Upper lobe of right lung (tissue), 1 donor: ENCODE measurements around the gene HELZ2. TPM values are rescaled to one million over a fixed set of nuclear protein-coding genes. Genes with fewer than 3 reads are reported as not detected.

ENCODE experiments used
- ATAC-seq: fragments of 200-7000 bp; cut with Tn5 transposase; one replicate; pipeline ENCODE4 v1.9.1; 2020; ENCODE audit warnings: mild to moderate bottlenecking, moderate library complexity
- DNase-seq: peaks from one replicate; pipeline ENCODE4 v3.0.0-alpha.2; 2020
- H3K27ac ChIP-seq: fragments of 200-600 bp; one replicate; pipeline ENCODE4 v1.8.0; 2022
- H3K27me3 ChIP-seq: fragments of 200-600 bp; one replicate; pipeline ENCODE4 v1.8.0; 2022; ENCODE audit warnings: mild to moderate bottlenecking
- H3K36me3 ChIP-seq: fragments of 200-600 bp; one replicate; pipeline ENCODE4 v1.8.0; 2022
- H3K4me1 ChIP-seq: fragments of 200-600 bp; one replicate; pipeline ENCODE4 v1.8.0; 2022
- H3K4me3 ChIP-seq: fragments of 200-600 bp; one replicate; pipeline ENCODE4 v1.8.0; 2022; ENCODE audit warnings: mild to moderate bottlenecking
- H3K9me3 ChIP-seq: fragments of 200-600 bp; one replicate; pipeline ENCODE4 v1.8.0; 2022
- intact Hi-C: fragments of 100-400 bp; cut with DNase I; formaldehyde crosslinking; loops from one replicate; pipeline ENCODE4 v1.11.0; 2022
- long read RNA-seq: library from polyadenylated mRNA; unstranded; transcript quantifications from one replicate; pipeline ENCODE4 v2.0.0, GENCODE V29; 2021
- total RNA-seq: library from RNA; stranded (reverse); fragmentation: NEBNext Ultra II Directional; extraction: Animal tissue kit (Norgen Biotek cat#: 25700); gene quantifications from one replicate; pipeline ENCODE4 v1.2.1, GENCODE V29; 2021
- TF ChIP-seq, protein P1 (sequence below): fragments of 200-600 bp; IDR thresholded peaks from one replicate; pipeline ENCODE4 v1.8.0; 2022; ENCODE audit warnings: antibody characterized with exemption
- donor health status: DM: no; HTN: yes; CAD: no; lungs with severe emphysema.

HELZ2 gene, protein sequence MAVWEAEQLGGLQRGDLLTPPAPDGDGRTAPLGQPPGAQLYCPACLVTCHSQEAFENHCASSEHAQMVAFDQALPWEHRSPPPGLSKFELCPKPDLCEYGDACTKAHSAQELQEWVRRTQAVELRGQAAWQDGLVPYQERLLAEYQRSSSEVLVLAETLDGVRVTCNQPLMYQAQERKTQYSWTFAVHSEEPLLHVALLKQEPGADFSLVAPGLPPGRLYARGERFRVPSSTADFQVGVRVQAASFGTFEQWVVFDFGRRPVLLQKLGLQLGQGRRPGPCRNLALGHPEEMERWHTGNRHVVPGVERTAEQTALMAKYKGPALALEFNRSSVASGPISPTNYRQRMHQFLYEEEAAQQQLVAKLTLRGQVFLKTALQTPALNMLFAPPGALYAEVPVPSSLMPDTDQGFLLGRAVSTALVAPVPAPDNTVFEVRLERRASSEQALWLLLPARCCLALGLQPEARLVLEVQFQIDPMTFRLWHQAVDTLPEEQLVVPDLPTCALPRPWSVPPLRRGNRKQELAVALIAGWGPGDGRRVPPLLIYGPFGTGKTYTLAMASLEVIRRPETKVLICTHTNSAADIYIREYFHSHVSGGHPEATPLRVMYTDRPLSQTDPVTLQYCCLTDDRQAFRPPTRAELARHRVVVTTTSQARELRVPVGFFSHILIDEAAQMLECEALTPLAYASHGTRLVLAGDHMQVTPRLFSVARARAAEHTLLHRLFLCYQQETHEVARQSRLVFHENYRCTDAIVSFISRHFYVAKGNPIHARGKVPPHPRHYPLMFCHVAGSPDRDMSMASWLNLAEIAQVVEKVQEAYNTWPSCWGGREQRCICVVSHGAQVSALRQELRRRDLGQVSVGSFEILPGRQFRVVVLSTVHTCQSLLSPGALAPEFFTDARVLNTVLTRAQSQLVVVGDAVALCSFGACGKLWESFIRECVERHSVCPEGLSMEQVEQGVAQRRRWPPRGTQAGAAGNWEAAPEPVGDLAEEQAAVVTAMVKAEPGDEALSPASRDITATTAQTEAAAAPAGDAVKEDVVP (N-terminal part only)
- 53.3 TPM for total RNA-seq
- long read RNA-seq, partial matches to known transcripts = 5 of 12 reads
- long read RNA-seq, other reads (novel, unspliced or antisense) = 6 of 12 reads

DNA sequence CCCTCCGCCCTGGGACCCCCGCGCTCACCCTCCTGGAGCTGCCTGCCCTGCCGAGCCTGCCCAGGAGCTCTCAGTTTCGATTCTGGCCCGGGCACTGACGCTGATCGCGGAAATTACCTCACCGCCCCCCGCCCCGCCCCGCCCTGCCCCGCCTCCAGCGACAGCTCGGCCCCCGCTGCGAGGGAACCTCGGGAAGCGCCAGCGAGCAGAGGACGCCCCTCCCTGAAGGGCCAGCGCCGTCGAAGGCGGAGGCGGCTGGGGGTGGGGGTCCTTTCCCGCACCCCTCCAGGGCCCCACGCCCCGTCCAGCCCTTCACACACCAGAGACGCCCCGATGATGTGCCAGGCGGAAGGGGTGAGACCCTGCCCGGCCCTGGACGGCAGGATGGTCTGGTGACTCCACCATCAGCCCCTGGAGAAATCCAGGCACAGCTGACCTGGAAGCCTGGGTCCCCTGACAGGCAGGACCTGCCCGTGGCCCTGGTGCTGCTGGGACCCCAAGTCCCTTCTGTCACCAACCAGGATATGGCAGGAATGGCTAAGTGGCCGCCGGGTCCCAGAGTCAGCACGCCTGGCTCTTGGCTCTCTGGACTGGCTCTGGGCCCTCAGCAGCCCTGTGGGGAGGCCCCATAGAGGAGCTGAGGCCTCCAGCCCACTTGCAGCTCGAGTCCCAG is at the start of gene HELZ2:
TSS of gene HELZ2 (minus strand) at position 84 of the 673 bp plus-strand sequence. CDS start 1,854 bp downstream, outside the sequence.
- TF ChIP-seq, protein P1, sequence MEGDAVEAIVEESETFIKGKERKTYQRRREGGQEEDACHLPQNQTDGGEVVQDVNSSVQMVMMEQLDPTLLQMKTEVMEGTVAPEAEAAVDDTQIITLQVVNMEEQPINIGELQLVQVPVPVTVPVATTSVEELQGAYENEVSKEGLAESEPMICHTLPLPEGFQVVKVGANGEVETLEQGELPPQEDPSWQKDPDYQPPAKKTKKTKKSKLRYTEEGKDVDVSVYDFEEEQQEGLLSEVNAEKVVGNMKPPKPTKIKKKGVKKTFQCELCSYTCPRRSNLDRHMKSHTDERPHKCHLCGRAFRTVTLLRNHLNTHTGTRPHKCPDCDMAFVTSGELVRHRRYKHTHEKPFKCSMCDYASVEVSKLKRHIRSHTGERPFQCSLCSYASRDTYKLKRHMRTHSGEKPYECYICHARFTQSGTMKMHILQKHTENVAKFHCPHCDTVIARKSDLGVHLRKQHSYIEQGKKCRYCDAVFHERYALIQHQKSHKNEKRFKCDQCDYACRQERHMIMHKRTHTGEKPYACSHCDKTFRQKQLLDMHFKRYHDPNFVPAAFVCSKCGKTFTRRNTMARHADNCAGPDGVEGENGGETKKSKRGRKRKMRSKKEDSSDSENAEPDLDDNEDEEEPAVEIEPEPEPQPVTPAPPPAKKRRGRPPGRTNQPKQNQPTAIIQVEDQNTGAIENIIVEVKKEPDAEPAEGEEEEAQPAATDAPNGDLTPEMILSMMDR = no peak
- Histone ChIP-seq H3K27ac (peak within 1 kb of the TSS; percentile 86), H3K9me3 (no peaks in the 10 kb centered on the region), H3K36me3 (peaks cover 6% of the 10 kb centered on the region), H3K4me1 (peaks cover 12% of the 10 kb centered on the region), H3K4me3 (peak within 1 kb of the TSS; percentile 78), H3K27me3 (peaks cover 5% of the 10 kb centered on the region)
- ATAC-seq (peak; percentile 90), DNase-seq (peak; percentile 89)
- intact Hi-C loops = no loop called here

DNA sequence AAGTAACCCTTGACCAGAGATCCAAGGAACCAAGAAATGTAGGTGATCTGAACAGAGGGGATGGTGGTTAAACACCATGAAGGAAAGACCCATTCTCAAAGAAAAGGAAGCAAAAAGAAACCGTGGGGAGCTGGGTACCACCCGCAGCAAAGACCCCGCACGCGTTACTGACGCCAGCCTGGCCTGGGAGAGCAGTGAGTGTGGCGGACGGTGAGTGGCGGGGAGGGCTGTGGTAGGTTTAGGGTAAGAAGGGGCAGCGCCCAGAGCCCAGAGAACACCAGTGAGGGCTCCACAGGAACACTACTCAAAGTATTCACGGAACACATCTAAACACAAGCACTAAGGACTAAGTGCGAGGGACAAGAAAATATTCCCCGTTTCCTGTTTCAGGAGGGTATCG is 48.7 kb upstream of the HELZ2 start:
- ATAC-seq = no peak
- Histone ChIP-seq H3K27ac (no peak overlapping the region), H3K4me3 (no peak overlapping the region), H3K27me3 (no peaks in the 10 kb centered on the region), H3K9me3 (no peaks in the 10 kb centered on the region), H3K4me1 (no peaks in the 10 kb centered on the region), H3K36me3 (peaks cover 15% of the 10 kb centered on the region)
- intact Hi-C loops = no loop called here
- TF ChIP-seq, protein P1 = no peak
- DNase-seq = no peak

DNA sequence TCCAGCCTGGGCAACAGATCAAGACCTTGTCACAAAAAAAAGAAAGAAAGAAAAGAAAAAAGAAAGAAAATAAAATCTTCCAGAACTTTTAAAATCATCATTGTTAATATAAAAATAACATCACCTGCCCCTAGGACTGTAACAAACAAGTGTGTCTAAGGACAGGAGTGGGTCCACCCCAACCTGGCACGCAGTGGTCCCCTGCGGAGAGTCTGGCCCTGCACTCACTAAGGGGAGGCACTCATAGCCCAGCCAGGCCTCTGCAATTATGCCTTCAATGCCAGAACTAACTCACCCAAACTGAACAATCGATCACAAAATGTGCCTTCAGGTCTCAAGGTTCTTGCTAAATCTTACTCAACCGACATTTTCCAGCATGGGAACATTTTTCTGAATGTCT is 48.1 kb upstream of the HELZ2 start:
- peaks cover 21% of the 10 kb centered on the region for H3K36me3 ChIP-seq
- intact Hi-C loops = no loop called here
- TF ChIP-seq, protein P1 = no peak
- H3K4me3 ChIP-seq = no peak overlapping the region
- H3K9me3 ChIP-seq = no peaks in the 10 kb centered on the region
- H3K27me3 ChIP-seq = no peaks in the 10 kb centered on the region
- H3K4me1 ChIP-seq = no peaks in the 10 kb centered on the region
- DNase-seq = no peak
- H3K27ac ChIP-seq = no peak overlapping the region
- no peak for ATAC-seq

DNA sequence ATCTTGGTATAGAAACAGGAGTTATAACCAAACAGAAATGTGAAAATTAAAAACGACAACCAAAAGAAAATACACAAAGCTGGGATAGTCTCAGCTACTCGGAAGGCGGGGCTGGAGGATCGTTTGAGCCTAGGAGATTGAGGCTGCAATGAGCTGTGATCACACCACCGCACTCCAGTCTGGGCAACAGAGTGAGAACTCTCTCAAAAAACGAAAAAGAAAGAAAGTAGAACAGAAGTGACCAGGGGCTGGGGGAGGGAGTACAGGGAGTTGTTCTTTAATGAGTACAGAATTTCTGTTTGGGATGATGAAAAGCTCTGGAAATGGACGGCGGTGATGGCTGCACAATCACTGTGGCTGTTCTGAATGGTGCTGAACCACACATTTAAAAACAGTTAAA is 47.0 kb upstream of the HELZ2 start:
- DNase-seq (no peak), ATAC-seq (no peak)
- H3K27ac ChIP-seq = no peak overlapping the region
- TF ChIP-seq, protein P1 = no peak
- no peak overlapping the region for H3K4me3 ChIP-seq
- no peaks in the 10 kb centered on the region for H3K9me3 ChIP-seq
- H3K27me3 ChIP-seq = no peaks in the 10 kb centered on the region
- H3K4me1 ChIP-seq = no peaks in the 10 kb centered on the region
- H3K36me3 ChIP-seq = peaks cover 32% of the 10 kb centered on the region
- intact Hi-C loops = no loop called here

DNA sequence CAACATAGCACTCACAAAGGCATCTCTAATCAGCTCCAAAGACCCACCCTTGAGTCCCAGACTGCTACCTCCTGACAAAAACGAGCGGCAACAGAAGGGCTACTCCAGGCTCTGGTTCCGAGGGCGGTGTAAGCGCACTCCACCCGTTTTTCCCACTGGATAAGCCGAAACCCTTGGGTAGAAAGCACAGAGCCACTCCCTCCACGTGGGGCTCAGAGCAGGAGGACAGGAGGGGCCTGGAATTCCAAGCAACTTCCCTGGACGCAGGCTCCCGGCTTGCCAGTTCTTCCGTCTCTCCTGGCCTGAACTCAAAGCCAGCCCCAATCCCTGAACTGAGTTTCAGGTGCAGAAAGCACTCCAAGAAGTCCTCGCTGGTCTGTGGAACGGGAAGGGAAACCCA is 45.5 kb upstream of the HELZ2 start:
- Histone ChIP-seq H3K27me3 (no peaks in the 10 kb centered on the region), H3K36me3 (peaks cover 43% of the 10 kb centered on the region), H3K9me3 (no peaks in the 10 kb centered on the region), H3K27ac (no peak overlapping the region), H3K4me1 (no peaks in the 10 kb centered on the region), H3K4me3 (no peak overlapping the region)
- ATAC-seq = no peak
- intact Hi-C loops = no loop called here
- no peak for DNase-seq
- TF ChIP-seq, protein P1 = no peak
